Stimulated activated naive B cell treated with anti-CD40 and anti-IgM and Interleukin-4, amounts not matched to agents 10 μg/mL and 1 μg/mL and 100 μg/mL, for 72 hours (primary cell): ENCODE data around the gene BPIFB2.

Source experiments
- ATAC-seq, 2 donors: fragments of 150-1000 bp; cut with Tn5 transposase; replicated peaks; 2 replicates each; pipeline ENCODE4 v1.10.0; 2021; ENCODE audit warnings: moderate library complexity in 1 of 2
- DNase-seq: peaks from one replicate; pipeline ENCODE4 v3.0.0; 2021
- H3K27ac Mint-ChIP-seq: one replicate; pipeline ENCODE4 v1.8.0; 2022; ENCODE audit warnings: mild to moderate bottlenecking, mixed read lengths
- H3K27me3 Mint-ChIP-seq, 2 donors: one replicate each; pipeline ENCODE4 v1.8.0; 2022; ENCODE audit warnings: mixed read lengths in 2 of 2
- H3K36me3 Mint-ChIP-seq, 2 donors: one replicate each; pipeline ENCODE4 v1.8.0; 2022; ENCODE audit warnings: mixed read lengths in 2 of 2, mild to moderate bottlenecking in 1 of 2
- H3K4me1 Mint-ChIP-seq, 2 donors: one replicate each; pipeline ENCODE4 v1.8.0; 2022; ENCODE audit warnings: mixed read lengths in 2 of 2, mild to moderate bottlenecking in 1 of 2
- H3K4me3 Mint-ChIP-seq, 2 donors: one replicate each; pipeline ENCODE4 v1.8.0; 2022; ENCODE audit warnings: mild to moderate bottlenecking in 2 of 2, mixed read lengths in 2 of 2, moderate library complexity in 1 of 2
- H3K9me3 Mint-ChIP-seq, 2 donors: one replicate each; pipeline ENCODE4 v1.8.0; 2022; ENCODE audit warnings: mixed read lengths in 2 of 2, mild to moderate bottlenecking in 1 of 2

Gene BPIFB2

GRCh38 chr20:33023439-33024242, 16.1 kb downstream of the BPIFB2 start:
- Mint-ChIP-seq H3K4me3 (no peak overlapping the region), H3K9me3 (no peaks in the 10 kb centered on the region), H3K27ac (no peak overlapping the region), H3K4me1 (peaks cover 0 to 5% of the 10 kb centered on the region in 2 donors), H3K27me3 (peaks cover 0 to 3% of the 10 kb centered on the region in 2 donors), H3K36me3 (no peaks in the 10 kb centered on the region)
- DNase-seq, result no peak
- ATAC-seq, result no peak

- no peak overlapping the region for H3K4me3 Mint-ChIP-seq
- no peaks in the 10 kb centered on the region for H3K9me3 Mint-ChIP-seq
- no peaks in the 10 kb centered on the region for H3K36me3 Mint-ChIP-seq
- no peak overlapping the region for H3K27ac Mint-ChIP-seq
- DNase-seq (no peak), ATAC-seq (no peak)
- H3K4me1 Mint-ChIP-seq, result peaks cover 0 to 5% of the 10 kb centered on the region in 2 donors
- peaks cover 0 to 3% of the 10 kb centered on the region in 2 donors for H3K27me3 Mint-ChIP-seq
Measured at GRCh38 chr20:33024243-33024560, 16.7 kb downstream of the BPIFB2 start.

GRCh38 chr20:33024609-33025317, 17.3 kb downstream of the BPIFB2 start:
- H3K27me3 Mint-ChIP-seq, result peaks cover 0 to 3% of the 10 kb centered on the region in 2 donors
- H3K27ac Mint-ChIP-seq, result no peak overlapping the region
- DNase-seq (no peak), ATAC-seq (no peak)
- H3K4me1 Mint-ChIP-seq, result peaks cover 0 to 5% of the 10 kb centered on the region in 2 donors
- no peak overlapping the region for H3K4me3 Mint-ChIP-seq
- H3K9me3 Mint-ChIP-seq, result no peaks in the 10 kb centered on the region
- no peaks in the 10 kb centered on the region for H3K36me3 Mint-ChIP-seq

DNA sequence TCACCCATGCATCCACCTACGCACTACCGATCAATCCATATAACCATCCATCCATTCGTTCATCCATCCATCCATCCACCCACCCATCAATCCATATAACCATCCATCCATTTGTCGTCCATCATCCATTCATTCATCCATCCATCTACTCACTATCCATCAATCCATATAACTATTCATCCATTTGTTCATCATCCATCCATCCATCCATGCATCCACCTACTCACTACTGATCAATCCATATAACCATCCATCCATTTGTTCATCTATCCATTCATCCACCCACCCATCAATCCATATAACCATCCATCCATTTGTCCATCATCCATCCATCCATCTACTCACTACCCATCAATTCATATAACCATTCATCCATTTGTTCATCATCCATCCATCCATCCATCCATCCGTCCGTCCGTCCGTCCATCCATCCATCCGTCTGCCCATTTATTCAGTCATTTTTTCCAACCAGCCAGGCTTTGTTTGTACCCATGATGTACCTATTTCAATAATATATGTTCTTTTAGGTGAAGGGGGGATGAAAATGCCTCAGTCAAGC, 17.9 kb downstream of the BPIFB2 start:
- ATAC-seq, result no peak
- peaks cover 0 to 5% of the 10 kb centered on the region in 2 donors for H3K4me1 Mint-ChIP-seq

DNA sequence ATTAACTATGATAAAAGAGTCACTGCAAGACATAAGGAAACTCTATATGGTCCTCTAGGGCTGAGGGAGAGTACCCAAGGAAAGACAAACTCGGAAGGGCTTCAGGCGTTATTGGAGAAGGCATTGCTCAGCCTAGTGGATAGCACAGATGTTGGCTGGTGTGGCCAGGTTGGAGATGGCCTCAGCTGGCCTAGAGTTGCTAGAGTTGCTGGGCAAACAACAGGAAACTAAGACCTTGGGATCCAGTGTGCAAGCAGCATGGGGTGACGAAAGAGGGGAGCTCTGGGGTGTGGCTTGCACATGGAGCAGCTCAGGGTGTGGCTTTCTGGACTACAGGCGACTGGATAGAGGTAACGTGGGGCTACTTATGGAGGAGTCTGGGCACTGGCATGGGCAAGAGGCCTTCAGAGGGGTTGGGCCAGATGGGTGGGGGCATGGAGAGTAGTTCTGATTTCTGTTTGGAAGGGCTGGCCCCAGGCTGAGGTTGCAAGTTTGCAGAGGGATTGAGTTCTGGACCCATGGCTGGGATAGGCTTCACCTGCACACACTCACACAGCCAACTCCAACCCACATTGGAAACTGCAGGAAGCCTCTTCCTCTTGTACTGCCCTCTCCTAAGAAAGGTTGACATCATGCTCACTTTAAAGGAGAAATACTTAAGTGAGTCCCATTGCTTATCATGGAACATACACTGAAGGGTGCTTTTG, 18.7 kb downstream of the BPIFB2 start:
- no peak for DNase-seq
- ATAC-seq, result no peak
- no peaks in the 10 kb centered on the region for H3K36me3 Mint-ChIP-seq
- peaks cover 0 to 3% of the 10 kb centered on the region in 2 donors for H3K4me1 Mint-ChIP-seq
- no peak overlapping the region for H3K27ac Mint-ChIP-seq
- no peak overlapping the region for H3K4me3 Mint-ChIP-seq
- H3K27me3 Mint-ChIP-seq, result peaks cover 0 to 3% of the 10 kb centered on the region in 2 donors
- no peaks in the 10 kb centered on the region for H3K9me3 Mint-ChIP-seq

More for the DNA sequence above, 17.9 kb downstream of the BPIFB2 start:
- no peak overlapping the region for H3K4me3 Mint-ChIP-seq
- H3K9me3 Mint-ChIP-seq, result no peaks in the 10 kb centered on the region
- H3K36me3 Mint-ChIP-seq, result no peaks in the 10 kb centered on the region
- no peak overlapping the region for H3K27ac Mint-ChIP-seq
- DNase-seq, result no peak
- peaks cover 0 to 3% of the 10 kb centered on the region in 2 donors for H3K27me3 Mint-ChIP-seq

DNA sequence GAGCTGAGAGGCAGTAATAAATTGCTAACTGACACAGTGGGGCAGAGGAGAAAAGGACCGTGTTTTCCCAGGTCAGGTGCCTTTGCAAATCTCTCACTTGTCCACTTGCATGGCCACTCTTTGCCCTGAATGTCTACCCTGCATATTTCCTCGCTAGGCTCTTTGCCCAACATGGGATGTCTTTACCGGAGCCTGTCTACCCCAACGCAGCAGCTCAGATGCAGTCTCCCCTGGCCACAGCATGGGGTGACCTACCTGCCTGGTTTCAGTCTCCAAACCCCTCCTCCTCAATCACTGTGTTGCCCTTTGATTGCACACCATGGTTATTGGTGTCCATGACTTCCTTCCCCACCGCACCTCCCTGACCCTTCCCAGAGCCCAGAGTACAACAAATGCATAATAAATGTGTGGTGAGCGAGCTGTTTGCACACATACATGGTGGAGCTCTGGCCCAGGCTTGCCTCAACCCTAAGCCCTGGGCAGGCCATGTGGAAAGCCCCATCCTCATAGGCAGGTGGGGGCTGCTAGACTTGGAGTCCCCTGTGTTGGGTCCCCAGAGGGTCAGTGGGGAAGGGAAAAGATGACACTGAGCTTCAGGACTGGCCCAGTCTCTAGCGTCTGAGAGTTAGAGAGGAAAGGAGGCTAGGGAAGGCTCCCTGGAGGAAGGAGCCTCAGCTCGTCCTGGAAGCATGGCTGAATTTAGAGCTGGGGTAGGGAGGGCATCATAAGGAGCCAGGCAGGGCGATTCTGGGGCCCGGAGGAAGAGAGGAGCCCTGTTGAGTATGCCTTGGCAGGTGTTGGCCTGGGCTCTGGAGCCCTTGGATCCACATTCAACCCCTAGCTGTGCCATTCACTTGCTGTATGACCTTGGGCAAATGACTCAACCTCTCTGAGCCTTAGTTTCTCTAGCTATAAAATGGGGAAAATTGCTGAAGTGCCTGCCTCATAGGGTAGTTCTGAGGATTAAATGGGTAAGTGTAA, 19.6 kb downstream of the BPIFB2 start:
- Mint-ChIP-seq H3K4me1 (no peaks in the 10 kb centered on the region), H3K4me3 (no peak overlapping the region), H3K27ac (no peak overlapping the region), H3K36me3 (no peaks in the 10 kb centered on the region), H3K27me3 (peaks cover 0 to 6% of the 10 kb centered on the region in 2 donors), H3K9me3 (no peaks in the 10 kb centered on the region)
- ATAC-seq (no peak), DNase-seq (no peak)

DNA sequence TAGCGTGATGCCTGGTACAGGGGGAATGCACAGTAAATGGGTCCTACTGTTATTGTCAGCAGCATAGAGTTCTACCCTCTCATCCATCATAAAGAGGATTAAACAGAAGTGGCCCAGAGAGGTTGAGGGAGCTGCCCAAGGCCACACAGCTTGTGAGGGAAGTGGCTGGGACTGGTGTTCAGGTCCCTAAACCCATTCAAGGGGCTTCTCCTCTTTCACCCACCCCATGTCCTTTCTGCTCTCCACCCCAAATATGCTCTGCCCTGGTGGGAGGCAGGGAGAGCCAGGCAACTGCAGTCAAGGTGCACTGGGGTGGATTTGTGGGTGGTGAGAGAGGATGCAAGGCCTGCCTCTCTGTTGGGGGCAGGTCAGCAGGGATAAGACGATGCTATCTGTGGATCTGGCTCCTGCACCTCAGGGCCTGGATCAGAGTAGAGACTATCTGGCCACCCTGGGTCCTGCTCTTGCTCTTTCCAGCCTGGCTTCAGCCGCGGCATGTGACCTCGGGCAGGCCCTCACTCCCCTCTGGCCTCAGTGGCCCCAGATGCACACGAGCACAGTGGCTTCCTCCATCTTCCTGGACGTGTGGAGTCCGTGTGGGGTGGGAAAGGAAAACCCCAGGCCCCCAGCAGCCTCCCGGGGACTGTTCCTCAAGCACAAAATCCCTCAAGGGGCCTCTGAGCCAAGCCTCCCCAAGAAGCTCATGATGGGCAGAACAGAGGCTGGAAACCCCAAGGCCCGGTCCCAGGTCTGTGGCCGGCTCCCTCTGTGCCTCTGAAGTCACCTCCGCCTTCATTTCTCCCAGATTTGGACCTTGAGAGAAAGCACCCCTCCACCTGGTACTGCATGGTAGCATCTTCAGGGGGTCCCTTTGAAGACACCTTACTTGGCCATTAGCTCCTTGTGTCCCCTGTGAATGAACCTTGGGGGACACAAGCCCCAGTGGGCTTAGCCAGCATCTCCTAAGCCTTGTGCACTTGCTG, 20.6 kb downstream of the BPIFB2 start:
- no peak for DNase-seq
- peaks cover 0 to 3% of the 10 kb centered on the region in 2 donors for H3K36me3 Mint-ChIP-seq
- peaks cover 3 to 4% of the 10 kb centered on the region in 2 donors for H3K9me3 Mint-ChIP-seq
- no peak overlapping the region for H3K27ac Mint-ChIP-seq
- no peak for ATAC-seq
- peaks cover 10 to 11% of the 10 kb centered on the region in 2 donors for H3K27me3 Mint-ChIP-seq
- H3K4me1 Mint-ChIP-seq, result no peaks in the 10 kb centered on the region
- H3K4me3 Mint-ChIP-seq, result no peak overlapping the region

DNA sequence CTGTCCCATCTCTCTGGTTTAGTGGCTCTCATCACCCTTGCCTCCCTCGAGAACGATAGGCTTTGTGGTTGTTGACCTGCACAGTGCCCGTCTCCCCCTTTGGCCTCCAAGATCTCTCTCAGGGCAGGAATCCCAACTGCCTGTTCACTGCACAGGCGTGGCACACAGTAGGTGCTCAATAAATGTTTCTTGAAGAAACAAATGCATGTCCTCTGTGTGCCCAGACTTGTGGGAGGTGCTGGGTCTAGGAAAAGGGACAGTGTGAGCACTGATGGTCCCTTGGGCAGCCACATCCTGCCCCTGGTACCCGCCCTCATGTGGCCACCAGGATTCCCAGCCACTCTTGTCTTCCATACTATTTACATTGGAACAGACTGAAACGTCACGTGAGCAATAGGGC, 21.4 kb downstream of the BPIFB2 start:
- H3K36me3 Mint-ChIP-seq, result peaks cover 0 to 3% of the 10 kb centered on the region in 2 donors
- no peak overlapping the region for H3K4me3 Mint-ChIP-seq
- H3K4me1 Mint-ChIP-seq, result no peaks in the 10 kb centered on the region
- H3K27ac Mint-ChIP-seq, result no peak overlapping the region
- peaks cover 6 to 7% of the 10 kb centered on the region in 2 donors for H3K9me3 Mint-ChIP-seq
- H3K27me3 Mint-ChIP-seq, result peaks cover 8 to 12% of the 10 kb centered on the region in 2 donors
- DNase-seq (no peak), ATAC-seq (no peak)

- Mint-ChIP-seq H3K4me1 (no peaks in the 10 kb centered on the region), H3K36me3 (peaks cover 0 to 3% of the 10 kb centered on the region in 2 donors), H3K27me3 (peaks cover 8 to 12% of the 10 kb centered on the region in 2 donors), H3K27ac (no peak overlapping the region), H3K9me3 (peaks cover 6 to 7% of the 10 kb centered on the region in 2 donors), H3K4me3 (no peak overlapping the region)
- no peak for DNase-seq
- ATAC-seq, result no peak
Measured at GRCh38 chr20:33030076-33030475, 22.6 kb downstream of the BPIFB2 start.

DNA sequence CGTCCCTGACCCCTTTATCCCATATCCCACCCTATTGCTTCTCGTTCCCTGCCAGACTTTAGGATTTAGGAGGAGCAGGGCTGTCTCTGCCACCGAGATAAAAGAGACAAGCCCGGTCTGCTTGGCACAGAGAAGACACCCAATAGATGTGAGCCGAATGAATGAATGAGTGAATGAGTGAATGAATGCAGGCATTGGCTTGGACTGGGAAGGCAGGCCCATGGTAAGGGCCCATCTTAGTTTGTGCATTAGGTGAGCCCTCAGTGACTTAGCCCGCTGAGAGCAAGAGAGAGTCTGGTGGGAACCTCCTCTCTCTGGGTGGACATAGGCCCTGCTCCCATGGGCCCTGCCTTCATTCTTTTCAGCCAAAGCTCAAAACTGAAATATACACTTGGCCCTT, 23.1 kb downstream of the BPIFB2 start:
- no peak overlapping the region for H3K27ac Mint-ChIP-seq
- ATAC-seq (no peak), DNase-seq (no peak)
- H3K4me1 Mint-ChIP-seq, result no peaks in the 10 kb centered on the region
- peaks cover 8 to 12% of the 10 kb centered on the region in 2 donors for H3K27me3 Mint-ChIP-seq
- H3K9me3 Mint-ChIP-seq, result peaks cover 6 to 7% of the 10 kb centered on the region in 2 donors
- peaks cover 0 to 3% of the 10 kb centered on the region in 2 donors for H3K36me3 Mint-ChIP-seq
- H3K4me3 Mint-ChIP-seq, result no peak overlapping the region

GRCh38 chr20:33031531-33031930, 24.0 kb downstream of the BPIFB2 start, which contains the start of gene BPIFB6:
Gene BPIFB6, plus strand, starts transcription at chr20:33031648. Its CDS starts 0 bp downstream, at chr20:33031648.
- Mint-ChIP-seq H3K4me1 (no peaks in the 10 kb centered on the region), H3K27ac (no peak within 1 kb of the TSS), H3K9me3 (peaks cover 6 to 7% of the 10 kb centered on the region in 2 donors), H3K36me3 (peaks cover 0 to 3% of the 10 kb centered on the region in 2 donors), H3K27me3 (peaks cover 8 to 12% of the 10 kb centered on the region in 2 donors), H3K4me3 (no peak within 1 kb of the TSS)
- DNase-seq (no peak), ATAC-seq (no peak)

DNA sequence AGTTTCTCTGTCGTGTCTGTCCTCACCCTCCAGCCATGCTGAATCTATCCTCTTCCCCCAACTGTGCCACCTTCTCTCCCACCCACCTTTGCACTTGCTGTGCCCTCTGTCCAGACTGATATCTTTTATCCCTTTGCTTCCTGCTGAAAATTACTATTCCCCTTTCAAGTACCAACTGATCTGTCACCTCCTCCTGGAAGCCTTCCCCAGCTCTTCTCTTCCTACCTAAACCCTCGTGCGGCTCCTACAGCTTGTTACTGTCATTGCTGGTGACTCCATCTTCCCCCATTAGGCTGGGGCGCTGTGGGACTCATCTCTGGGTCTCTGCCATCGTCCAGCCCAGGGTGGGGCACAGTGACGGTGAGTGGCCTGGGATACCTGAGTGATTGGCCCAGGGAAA, 25.1 kb downstream of the BPIFB2 start:
- H3K27ac Mint-ChIP-seq, result no peak overlapping the region
- ATAC-seq (no peak), DNase-seq (no peak)
- H3K4me3 Mint-ChIP-seq, result no peak overlapping the region
- no peaks in the 10 kb centered on the region for H3K4me1 Mint-ChIP-seq
- H3K9me3 Mint-ChIP-seq, result peaks cover 6 to 7% of the 10 kb centered on the region in 2 donors
- H3K27me3 Mint-ChIP-seq, result peaks cover 8 to 12% of the 10 kb centered on the region in 2 donors
- peaks cover 0 to 3% of the 10 kb centered on the region in 2 donors for H3K36me3 Mint-ChIP-seq
